Islet precursor cell (in vitro differentiated cells): ENCODE data around the gene TTC6.

Source experiments
- DNase-seq: peaks from one replicate; pipeline ENCODE4 v3.0.0-alpha.2; 2018

The TTC6 gene

GRCh38 chr14:37598747-37599506 is 3.5 kb downstream of the TTC6 start:
- DNase-seq: no peak

- DNase-seq: no peak
Observed at GRCh38 chr14:37599507-37600368, 4.3 kb downstream of the TTC6 start.

- DNase-seq: no peak
Observed at GRCh38 chr14:37600880-37601741, 5.7 kb downstream of the TTC6 start.

GRCh38 chr14:37601865-37602264 is 6.4 kb downstream of the TTC6 start:
- no peak for DNase-seq

GRCh38 chr14:37602605-37603453 is 7.4 kb downstream of the TTC6 start:
- no peak for DNase-seq

- DNase-seq: no peak
Observed at GRCh38 chr14:37603688-37604251, 8.3 kb downstream of the TTC6 start.

- no peak for DNase-seq
Observed at GRCh38 chr14:37606678-37607077, 11.2 kb downstream of the TTC6 start.

GRCh38 chr14:37608649-37609048 is 13.2 kb downstream of the TTC6 start:
- no peak for DNase-seq

- no peak for DNase-seq
Observed at GRCh38 chr14:37610945-37611523, 15.6 kb downstream of the TTC6 start.

- DNase-seq: no peak
Observed at GRCh38 chr14:37615582-37616289, 20.3 kb downstream of the TTC6 start.

GRCh38 chr14:37616853-37617252 is 21.4 kb downstream of the TTC6 start:
- no peak for DNase-seq

- no peak for DNase-seq
Observed at GRCh38 chr14:37617864-37618365, 22.5 kb downstream of the TTC6 start.

GRCh38 chr14:37618498-37619028 is 23.1 kb downstream of the TTC6 start:
- no peak for DNase-seq

GRCh38 chr14:37620856-37621255 is 25.4 kb downstream of the TTC6 start:
- DNase-seq: no peak

- DNase-seq: peak; percentile 71
Observed at GRCh38 chr14:37622231-37622923, 26.9 kb downstream of the TTC6 start.

GRCh38 chr14:37623426-37623951 is 28.1 kb downstream of the TTC6 start:
- DNase-seq: no peak

GRCh38 chr14:37623971-37624370 is 28.5 kb downstream of the TTC6 start:
- DNase-seq: no peak

GRCh38 chr14:37625597-37626595 is 30.5 kb downstream of the TTC6 start:
- no peak for DNase-seq
